Thyroid gland (tissue), 4 donors: ENCODE data around the gene PCBP3. TPM values are rescaled to one million over a fixed set of nuclear protein-coding genes. Genes with fewer than 3 reads are reported as not detected.

Source experiments
- DNase-seq, 2 donors: peaks; one replicate each; pipeline ENCODE4 v3.0.0-alpha.2; 2019
- H3K27ac ChIP-seq, 3 donors: fragments of 200-600 bp; sonication (generic); 1 replicate in 2 of 3; 2 replicates in 1 of 3; pipeline ENCODE4 v1.5.1; 2016 to 2019; ENCODE audit warnings: mild to moderate bottlenecking in 1 of 3, moderate library complexity in 1 of 3
- H3K27me3 ChIP-seq: fragments of 200-600 bp; sonication (generic); one replicate; pipeline ENCODE4 v1.5.1; 2019
- H3K36me3 ChIP-seq, 2 donors: fragments of 200-600 bp; sonication (generic); one replicate each; pipeline ENCODE4 v1.5.1; 2016 to 2019
- H3K4me1 ChIP-seq, 2 donors: fragments of 200-600 bp; sonication (generic); one replicate each; pipeline ENCODE4 v1.5.1; 2017 to 2019
- H3K4me3 ChIP-seq, 3 donors: fragments of 200-600 bp; sonication (generic); replicated peaks in 1 of 3; 1 replicate in 2 of 3; 2 replicates in 1 of 3; pipeline ENCODE4 v1.5.1; 2016; ENCODE audit warnings: mild to moderate bottlenecking in 1 of 3
- H3K9me3 ChIP-seq: fragments of 200-600 bp; sonication (generic); one replicate; pipeline ENCODE4 v1.5.1; 2017
- POLR2A ChIP-seq, 2 donors: fragments of 450-650 bp; IDR thresholded peaks; one replicate each; pipeline ENCODE4 v1.6.1; 2017; ENCODE audit warnings: antibody characterized with exemption in 2 of 2, mild to moderate bottlenecking in 2 of 2, moderate library complexity in 1 of 2
- WGBS, 2 donors: methylation state at CpG; one replicate each; pipeline ENCODE4 v1.1.5; 2017; 5-methylcytosine and 5-hydroxymethylcytosine counted together
- intact Hi-C: fragments of 100-400 bp; cut with DNase I; formaldehyde crosslinking; loops from one replicate; pipeline ENCODE4 v1.15.1; 2023
- total RNA-seq, 4 donors: library from RNA; depleted of rRNA; stranded (reverse); fragments of >200 nt; gene quantifications; one replicate each; pipeline ENCODE4 v1.2.3, GENCODE V29; 2016
- TF ChIP-seq, protein P1 (sequence below), 6 experiments: fragments of 200-600 bp in 3 of 6; fragments of 450-650 bp in 3 of 6; sonication (generic) in 3 of 6; IDR thresholded peaks; one replicate each; pipeline ENCODE4 v1.5.1; 2016 to 2019; ENCODE audit warnings: antibody characterized with exemption in 6 of 6, mild to moderate bottlenecking in 2 of 6, inconsistent platforms in 1 of 6, moderate library complexity in 1 of 6

The PCBP3 gene
- total RNA-seq, 4 donors from 2014 or later = 0.33 to 0.98 (median 0.54) TPM; not detected in 1

DNA sequence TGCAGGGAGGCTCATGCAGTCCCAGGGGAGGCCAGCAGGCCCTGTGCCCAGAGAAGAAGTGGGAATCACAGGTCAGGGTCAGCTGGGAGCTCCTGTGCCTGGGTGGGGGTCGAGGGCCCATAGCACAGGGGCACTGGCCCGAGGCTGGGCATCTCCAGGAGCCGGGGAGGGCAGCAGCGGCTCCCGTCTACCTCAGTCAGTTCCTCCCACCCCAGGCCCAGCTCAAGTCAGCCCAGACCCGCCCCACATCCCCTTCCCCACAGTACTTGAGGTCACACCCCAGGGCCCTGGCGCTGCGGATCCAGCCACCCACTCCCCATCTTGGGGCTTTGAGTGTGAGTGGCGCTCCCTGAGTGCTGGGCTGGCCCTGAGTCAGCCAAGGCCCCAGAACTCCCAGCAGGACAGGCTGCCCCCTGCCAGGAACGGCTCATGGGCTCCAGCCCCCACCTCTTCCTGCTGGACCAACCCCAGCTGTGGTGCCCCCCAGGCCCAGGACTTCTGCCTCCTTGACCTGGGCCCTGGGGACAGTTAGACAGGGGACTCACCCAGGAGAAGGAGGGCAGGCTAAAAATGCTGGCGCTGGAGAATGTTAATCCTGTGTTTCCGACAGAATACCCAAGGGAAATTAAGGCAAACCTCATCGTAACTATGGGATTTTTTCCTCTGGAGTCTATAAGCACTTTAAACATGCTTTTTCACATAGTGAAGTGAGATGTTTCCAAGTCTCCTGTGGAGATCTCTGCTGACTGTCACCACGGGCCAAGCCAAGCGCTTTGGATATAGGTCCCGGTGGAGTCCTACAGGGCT, 269.3 kb downstream of the PCBP3 start:
- Histone ChIP-seq H3K9me3 (no peaks in the 10 kb centered on the region), H3K27me3 (no peaks in the 10 kb centered on the region), H3K36me3 (no peaks in the 10 kb centered on the region), H3K4me1 (no peaks in the 10 kb centered on the region), H3K4me3 (no peak overlapping the region), H3K27ac (no peak overlapping the region)
- no peak for TF ChIP-seq POLR2A (IDR thresholded peaks at IDR 0.05)
- TF ChIP-seq, protein P1, sequence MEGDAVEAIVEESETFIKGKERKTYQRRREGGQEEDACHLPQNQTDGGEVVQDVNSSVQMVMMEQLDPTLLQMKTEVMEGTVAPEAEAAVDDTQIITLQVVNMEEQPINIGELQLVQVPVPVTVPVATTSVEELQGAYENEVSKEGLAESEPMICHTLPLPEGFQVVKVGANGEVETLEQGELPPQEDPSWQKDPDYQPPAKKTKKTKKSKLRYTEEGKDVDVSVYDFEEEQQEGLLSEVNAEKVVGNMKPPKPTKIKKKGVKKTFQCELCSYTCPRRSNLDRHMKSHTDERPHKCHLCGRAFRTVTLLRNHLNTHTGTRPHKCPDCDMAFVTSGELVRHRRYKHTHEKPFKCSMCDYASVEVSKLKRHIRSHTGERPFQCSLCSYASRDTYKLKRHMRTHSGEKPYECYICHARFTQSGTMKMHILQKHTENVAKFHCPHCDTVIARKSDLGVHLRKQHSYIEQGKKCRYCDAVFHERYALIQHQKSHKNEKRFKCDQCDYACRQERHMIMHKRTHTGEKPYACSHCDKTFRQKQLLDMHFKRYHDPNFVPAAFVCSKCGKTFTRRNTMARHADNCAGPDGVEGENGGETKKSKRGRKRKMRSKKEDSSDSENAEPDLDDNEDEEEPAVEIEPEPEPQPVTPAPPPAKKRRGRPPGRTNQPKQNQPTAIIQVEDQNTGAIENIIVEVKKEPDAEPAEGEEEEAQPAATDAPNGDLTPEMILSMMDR (IDR thresholded peaks at IDR 0.05) = no peak
- DNase-seq = no peak
- 68 to 77% methylated on average over 7 to 13 of the region's 16 CpGs for WGBS, 2 donors
- intact Hi-C loops = no loop called here

DNA sequence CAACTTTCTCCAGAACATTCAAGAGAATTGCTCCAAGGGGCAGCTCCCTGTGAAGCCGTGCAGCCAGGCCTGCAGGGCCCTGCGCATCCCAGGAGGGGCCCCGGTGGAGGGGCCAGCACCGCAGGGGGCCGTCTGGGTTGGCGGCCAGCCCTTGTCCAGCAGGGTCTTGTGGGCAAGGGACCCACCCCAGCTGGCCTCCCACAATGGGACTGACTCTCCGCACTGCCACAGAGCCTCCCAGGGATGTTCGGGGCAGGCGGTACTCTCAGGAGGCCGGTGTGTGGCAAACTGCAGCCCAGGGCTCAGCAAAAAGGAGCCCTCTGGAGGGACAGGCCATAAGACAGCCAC, 269.9 kb downstream of the PCBP3 start:
- Histone ChIP-seq H3K4me3 (no peak overlapping the region), H3K9me3 (no peaks in the 10 kb centered on the region), H3K4me1 (no peaks in the 10 kb centered on the region), H3K27me3 (no peaks in the 10 kb centered on the region), H3K36me3 (no peaks in the 10 kb centered on the region), H3K27ac (no peak overlapping the region)
- WGBS, 2 donors = 88 to 100% methylated on average over 1 to 7 of the region's 10 CpGs
- TF ChIP-seq POLR2A (IDR thresholded peaks at IDR 0.05) = no peak
- TF ChIP-seq, protein P1 (IDR thresholded peaks at IDR 0.05) = no peak
- no peak for DNase-seq
- intact Hi-C loops = no loop called here

DNA sequence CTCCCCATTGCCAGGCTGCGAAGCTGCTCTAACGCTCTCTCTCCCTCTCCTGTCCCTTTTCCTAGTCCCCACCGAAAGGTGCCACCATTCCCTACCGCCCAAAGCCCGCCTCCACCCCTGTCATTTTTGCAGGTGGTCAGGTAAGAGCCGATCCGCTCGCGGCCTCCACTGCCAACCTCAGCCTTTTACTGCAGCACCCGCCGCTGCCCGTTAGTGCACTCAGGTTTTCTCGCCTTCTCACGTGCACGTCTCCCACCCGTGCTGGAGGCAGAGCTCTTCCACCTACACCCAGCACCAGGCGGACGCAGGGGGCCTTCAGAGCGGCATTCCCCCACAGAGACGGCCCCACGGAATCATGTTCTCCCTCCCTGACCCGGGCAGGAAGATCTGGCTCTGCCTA, 270.4 kb downstream of the PCBP3 start:
- TF ChIP-seq, protein P1 (IDR thresholded peaks at IDR 0.05) = no peak
- no peak for TF ChIP-seq POLR2A (IDR thresholded peaks at IDR 0.05)
- H3K36me3 ChIP-seq = no peaks in the 10 kb centered on the region
- no peak for DNase-seq
- intact Hi-C loops = no loop called here
- WGBS, 2 donors = 90 to 93% methylated on average over 22 of the region's 22 CpGs
- no peaks in the 10 kb centered on the region for H3K4me1 ChIP-seq
- H3K4me3 ChIP-seq = no peak overlapping the region
- no peaks in the 10 kb centered on the region for H3K9me3 ChIP-seq
- no peak overlapping the region for H3K27ac ChIP-seq
- H3K27me3 ChIP-seq = no peaks in the 10 kb centered on the region

DNA sequence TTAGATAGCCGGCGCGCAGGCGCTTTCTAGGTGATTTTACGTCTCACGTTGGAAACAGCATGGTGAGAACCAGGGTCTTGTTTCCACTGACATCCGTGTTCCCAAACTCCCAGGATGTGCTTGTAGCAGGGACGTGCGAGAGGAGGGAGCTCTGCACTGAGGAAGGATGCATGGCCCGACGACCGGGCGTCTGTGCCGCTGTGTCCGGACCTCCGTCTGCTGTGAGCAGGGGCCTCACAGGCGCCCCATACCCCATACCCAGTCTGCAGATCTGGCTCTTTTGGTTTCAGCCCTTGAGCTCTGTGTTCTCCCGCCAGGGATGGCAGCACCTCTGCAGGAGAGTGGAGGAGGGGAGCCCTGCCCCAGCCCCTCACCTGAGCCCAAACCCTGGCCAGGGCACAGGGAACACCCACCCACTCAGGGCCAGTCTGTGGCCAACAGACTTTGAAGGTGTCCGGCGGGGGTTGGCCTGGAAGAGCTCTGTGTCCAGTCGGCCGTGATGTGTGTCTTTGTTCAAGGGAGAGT, 270.9 kb downstream of the PCBP3 start:
- Histone ChIP-seq H3K4me3 (no peak overlapping the region), H3K9me3 (no peaks in the 10 kb centered on the region), H3K27me3 (no peaks in the 10 kb centered on the region), H3K36me3 (no peaks in the 10 kb centered on the region), H3K4me1 (no peaks in the 10 kb centered on the region), H3K27ac (no peak overlapping the region)
- intact Hi-C loops = no loop called here
- TF ChIP-seq, protein P1 (IDR thresholded peaks at IDR 0.05) = no peak
- TF ChIP-seq POLR2A (IDR thresholded peaks at IDR 0.05) = no peak
- WGBS, 2 donors = 77 to 83% methylated on average over 18 to 21 of the region's 22 CpGs
- no peak for DNase-seq
